ENCODE data around the gene DLG2.

Gene DLG2

DNA sequence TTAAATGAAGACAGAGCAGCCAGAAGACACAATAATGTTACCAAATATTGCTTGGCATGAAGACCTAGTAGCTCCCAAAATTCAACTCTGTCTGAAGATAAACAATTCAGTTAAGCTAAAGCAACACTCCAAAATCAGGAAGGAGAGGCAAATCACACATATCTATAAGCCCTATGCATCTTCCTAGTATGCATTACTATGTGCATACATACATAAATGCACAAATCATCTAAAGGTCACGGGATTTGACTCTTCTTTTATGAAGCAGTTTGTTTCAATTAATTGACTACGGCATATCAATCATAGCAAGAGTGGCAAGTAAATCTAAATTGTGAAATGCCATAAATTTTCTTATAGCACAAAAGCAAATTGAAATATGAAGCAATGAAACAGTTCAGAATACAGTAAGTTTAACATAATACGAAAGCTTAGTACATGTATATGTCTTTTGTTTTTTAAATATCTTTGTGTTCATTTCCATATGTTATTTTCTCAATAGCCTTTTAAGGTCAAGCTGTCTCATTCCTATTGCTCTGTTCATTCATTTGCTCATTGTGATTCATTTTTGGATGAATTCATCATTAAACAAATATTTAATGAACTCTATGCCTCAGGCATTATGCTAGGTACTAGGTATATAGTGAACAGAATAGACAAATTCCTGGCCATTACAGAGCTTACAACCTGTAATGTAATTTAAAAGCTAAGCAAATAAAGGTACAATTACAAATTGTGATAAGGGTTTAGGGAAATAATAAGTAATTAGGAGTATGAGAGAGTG lies 540.5 kb downstream of the DLG2 start:
- no peak overlapping the region for H3K4me3 ChIP-seq (ENCODE audit: low read depth, low read length)
- DNase-seq (ENCODE audit: low read depth, low spot score), result no peak
- TF ChIP-seq, protein P1, sequence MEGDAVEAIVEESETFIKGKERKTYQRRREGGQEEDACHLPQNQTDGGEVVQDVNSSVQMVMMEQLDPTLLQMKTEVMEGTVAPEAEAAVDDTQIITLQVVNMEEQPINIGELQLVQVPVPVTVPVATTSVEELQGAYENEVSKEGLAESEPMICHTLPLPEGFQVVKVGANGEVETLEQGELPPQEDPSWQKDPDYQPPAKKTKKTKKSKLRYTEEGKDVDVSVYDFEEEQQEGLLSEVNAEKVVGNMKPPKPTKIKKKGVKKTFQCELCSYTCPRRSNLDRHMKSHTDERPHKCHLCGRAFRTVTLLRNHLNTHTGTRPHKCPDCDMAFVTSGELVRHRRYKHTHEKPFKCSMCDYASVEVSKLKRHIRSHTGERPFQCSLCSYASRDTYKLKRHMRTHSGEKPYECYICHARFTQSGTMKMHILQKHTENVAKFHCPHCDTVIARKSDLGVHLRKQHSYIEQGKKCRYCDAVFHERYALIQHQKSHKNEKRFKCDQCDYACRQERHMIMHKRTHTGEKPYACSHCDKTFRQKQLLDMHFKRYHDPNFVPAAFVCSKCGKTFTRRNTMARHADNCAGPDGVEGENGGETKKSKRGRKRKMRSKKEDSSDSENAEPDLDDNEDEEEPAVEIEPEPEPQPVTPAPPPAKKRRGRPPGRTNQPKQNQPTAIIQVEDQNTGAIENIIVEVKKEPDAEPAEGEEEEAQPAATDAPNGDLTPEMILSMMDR (IDR thresholded peaks at IDR 0.05; ENCODE audit: insufficient read depth, low read length, missing control alignments), result no peak
- ChIA-PET CTCF (interaction anchor here (0.9 kb wide), 1 partner anchor 15 kb away, joined by 3 read pairs; no protein-coding TSS in a partner anchor), POLR2A (interaction anchor here (1.3 kb wide), 1 partner anchor 230 kb away, joined by 4 read pairs; no protein-coding TSS in a partner anchor)

DNA sequence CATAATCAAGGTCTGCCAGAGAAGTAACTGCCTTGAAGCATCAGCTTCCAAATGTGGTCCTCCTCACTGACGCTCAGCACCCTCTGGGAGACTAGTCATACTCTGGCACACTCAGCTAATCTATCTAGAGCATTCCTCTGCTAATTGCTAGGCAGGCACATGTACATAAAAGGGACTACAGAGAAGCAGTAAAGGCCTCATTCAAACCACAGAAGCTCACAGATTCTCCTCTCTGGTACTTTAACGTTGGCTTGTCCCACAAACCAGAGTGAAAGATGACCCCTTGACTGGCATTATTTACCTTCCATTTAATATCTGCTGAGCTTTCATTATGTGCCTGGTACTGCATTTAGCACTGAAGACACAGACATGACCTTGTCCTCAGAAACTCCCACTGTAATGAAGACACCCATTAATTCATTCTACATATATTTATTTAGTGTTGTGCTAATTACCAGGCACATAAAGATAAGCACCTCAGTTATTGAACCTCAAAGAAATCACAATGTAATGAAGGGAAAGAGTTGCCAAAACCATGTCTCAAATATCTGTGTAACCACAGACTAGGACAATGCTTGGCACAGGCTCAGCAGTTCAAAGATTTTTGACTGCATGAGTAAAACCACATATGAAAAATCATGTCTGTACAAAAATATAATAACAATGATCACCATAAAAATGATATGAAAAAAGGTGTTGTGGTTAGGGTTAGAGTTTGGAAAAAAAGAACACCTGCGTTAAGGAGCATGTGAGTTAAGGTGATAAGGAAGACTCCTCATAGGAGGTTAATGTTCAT lies 550.4 kb downstream of the DLG2 start:
- no peak overlapping the region for H3K4me3 ChIP-seq (ENCODE audit: low read depth, low read length)
- CTCF ChIA-PET, result no interaction called here
- no peak for DNase-seq (ENCODE audit: low read depth, low spot score)
- TF ChIP-seq, protein P1 (IDR thresholded peaks at IDR 0.05; ENCODE audit: insufficient read depth, low read length, missing control alignments), result no peak
- POLR2A ChIA-PET, result no interaction called here

DNA sequence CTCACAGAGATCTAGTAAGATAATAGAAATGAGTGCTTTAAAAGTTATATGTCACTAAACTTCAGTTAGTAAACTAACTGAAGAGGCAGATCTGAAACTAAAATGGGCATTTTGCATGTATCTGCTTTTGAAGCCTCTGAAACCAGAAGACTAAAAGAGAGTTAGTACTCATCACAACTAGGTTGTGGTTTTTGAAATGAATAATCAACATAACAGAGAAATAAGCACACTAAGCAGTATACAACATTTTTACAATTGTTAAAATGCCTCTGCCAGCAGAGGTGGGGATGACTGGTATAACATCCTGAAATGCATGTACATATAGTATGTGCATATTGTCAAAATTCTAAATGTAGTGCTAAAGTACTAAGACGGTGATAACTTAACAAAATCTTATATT lies 564.5 kb downstream of the DLG2 start:
- DNase-seq (ENCODE audit: low read depth, low spot score), result no peak
- no peak overlapping the region for H3K4me3 ChIP-seq (ENCODE audit: low read depth, low read length)
- ChIA-PET CTCF (no interaction called here), POLR2A (no interaction called here)
- TF ChIP-seq, protein P1 (IDR thresholded peaks at IDR 0.05; ENCODE audit: insufficient read depth, low read length, missing control alignments), result no peak

DNA sequence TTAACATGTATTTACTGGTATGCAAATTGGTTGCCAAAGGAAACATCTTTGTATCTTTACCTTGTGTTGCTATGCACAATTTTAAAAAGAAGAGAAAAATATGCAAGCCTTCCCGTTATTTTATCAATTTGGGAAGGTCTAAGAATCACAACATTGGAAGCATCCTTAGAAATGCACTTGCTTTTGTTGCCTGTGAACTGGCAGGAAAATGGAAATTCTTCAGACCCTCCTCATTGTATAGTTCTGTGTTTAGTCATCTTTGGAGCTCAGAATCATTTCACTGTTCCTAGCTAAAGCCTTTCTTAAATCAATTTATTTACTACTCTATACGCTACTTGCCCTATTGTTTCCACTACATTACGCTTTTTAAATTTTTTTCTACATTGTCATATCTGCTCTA lies 574.5 kb downstream of the DLG2 start:
- no peak overlapping the region for H3K4me3 ChIP-seq (ENCODE audit: low read depth, low read length)
- CTCF ChIA-PET, result no interaction called here
- POLR2A ChIA-PET, result no interaction called here
- DNase-seq (ENCODE audit: low read depth, low spot score), result no peak
- TF ChIP-seq, protein P1 (IDR thresholded peaks at IDR 0.05; ENCODE audit: insufficient read depth, low read length, missing control alignments), result no peak

DNA sequence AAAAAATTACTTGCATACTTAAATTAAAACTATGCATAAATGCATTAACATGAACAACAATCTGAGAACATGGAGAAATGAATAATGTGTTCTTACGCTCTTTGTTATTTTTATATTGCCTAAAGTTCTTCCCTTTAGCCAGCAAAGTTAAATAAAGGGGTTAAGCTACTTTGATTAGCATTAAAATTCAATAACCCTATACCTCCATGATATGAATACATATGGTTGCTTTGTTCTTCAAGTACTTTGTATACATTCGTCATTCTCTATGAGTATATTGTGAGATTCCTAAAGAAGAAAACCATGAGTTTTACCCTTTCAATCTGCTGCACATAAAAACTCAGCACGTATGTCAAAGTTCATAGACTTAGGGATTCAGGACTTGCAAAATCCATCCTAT lies 578.3 kb downstream of the DLG2 start:
- DNase-seq (ENCODE audit: low read depth, low spot score), result no peak
- H3K4me3 ChIP-seq (ENCODE audit: low read depth, low read length), result no peak overlapping the region
- ChIA-PET CTCF (no interaction called here), POLR2A (no interaction called here)
- TF ChIP-seq, protein P1 (IDR thresholded peaks at IDR 0.05; ENCODE audit: insufficient read depth, low read length, missing control alignments), result no peak

DNA sequence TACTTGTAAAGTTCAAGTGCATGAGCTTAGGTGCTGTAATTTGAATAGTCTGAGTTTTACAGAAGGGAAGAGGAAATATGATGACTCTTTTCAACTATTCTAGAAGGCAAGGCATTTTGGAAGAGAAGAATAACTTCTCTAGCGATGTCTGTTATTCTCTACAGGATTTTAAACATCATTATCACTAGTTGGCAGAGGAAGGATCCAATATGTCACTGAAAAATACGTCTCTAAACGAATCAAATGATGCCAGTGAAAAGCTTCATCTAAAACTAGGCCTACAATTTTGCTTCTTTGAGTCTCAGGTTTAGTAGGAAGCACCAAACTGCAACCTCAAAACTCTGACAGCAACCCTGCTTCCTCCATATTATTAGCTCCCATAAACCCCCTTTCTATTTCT lies 581.4 kb downstream of the DLG2 start:
- TF ChIP-seq, protein P1 (IDR thresholded peaks at IDR 0.05; ENCODE audit: insufficient read depth, low read length, missing control alignments), result no peak
- no peak for DNase-seq (ENCODE audit: low read depth, low spot score)
- ChIA-PET POLR2A (no interaction called here), CTCF (no interaction called here)
- H3K4me3 ChIP-seq (ENCODE audit: low read depth, low read length), result no peak overlapping the region
